ENCODE measurements around the gene SERTAD3. TPM values are rescaled to one million over a fixed set of nuclear protein-coding genes. Genes with fewer than 3 reads are reported as not detected.

Gene SERTAD3
- total RNA-seq, 1 experiment from 2014 or later: 29.9 TPM

GRCh38 chr19:40396886-40397567, 47.1 kb downstream of the SERTAD3 start:
- peak; percentile 43 for DNase-seq
- no peaks in the 10 kb centered on the region for H3K36me3 ChIP-seq (replicated peaks; ENCODE audit: control insufficient read depth, insufficient read depth, low read length)
- H3K4me3 ChIP-seq (ENCODE audit: insufficient read depth, low read depth, low read length): no peak overlapping the region
- H3K27me3 ChIP-seq (ENCODE audit: control insufficient read depth, insufficient read depth, low read length): peaks cover 10% of the 10 kb centered on the region

GRCh38 chr19:40395956-40396355, 48.2 kb downstream of the SERTAD3 start:
- DNase-seq: no peak
- H3K36me3 ChIP-seq (replicated peaks; ENCODE audit: control insufficient read depth, insufficient read depth, low read length): no peaks in the 10 kb centered on the region
- peaks cover 10% of the 10 kb centered on the region for H3K27me3 ChIP-seq (ENCODE audit: control insufficient read depth, insufficient read depth, low read length)
- H3K4me3 ChIP-seq (ENCODE audit: insufficient read depth, low read depth, low read length): no peak overlapping the region

- no peaks in the 10 kb centered on the region for H3K36me3 ChIP-seq (replicated peaks; ENCODE audit: control insufficient read depth, insufficient read depth, low read length)
- peak; percentile 48 for DNase-seq
- peaks cover 10% of the 10 kb centered on the region for H3K27me3 ChIP-seq (ENCODE audit: control insufficient read depth, insufficient read depth, low read length)
- H3K4me3 ChIP-seq (ENCODE audit: insufficient read depth, low read depth, low read length): no peak overlapping the region
Measured at GRCh38 chr19:40394816-40395210, 49.3 kb downstream of the SERTAD3 start.

GRCh38 chr19:40393894-40394815, 50.0 kb downstream of the SERTAD3 start:
- DNase-seq: peak; percentile 61
- Histone ChIP-seq H3K4me3 (ENCODE audit: insufficient read depth, low read depth, low read length) (no peak overlapping the region), H3K27me3 (ENCODE audit: control insufficient read depth, insufficient read depth, low read length) (peaks cover 10% of the 10 kb centered on the region)

GRCh38 chr19:40392894-40393517, 51.1 kb downstream of the SERTAD3 start:
- peak; percentile 72 for DNase-seq
- Histone ChIP-seq H3K36me3 (replicated peaks; ENCODE audit: control insufficient read depth, insufficient read depth, low read length) (no peaks in the 10 kb centered on the region), H3K4me3 (ENCODE audit: insufficient read depth, low read depth, low read length) (no peak overlapping the region), H3K27me3 (ENCODE audit: control insufficient read depth, insufficient read depth, low read length) (peaks cover 4% of the 10 kb centered on the region)

More at GRCh38 chr19:40393894-40394815, 50.0 kb downstream of the SERTAD3 start:
- H3K36me3 ChIP-seq (replicated peaks; ENCODE audit: control insufficient read depth, insufficient read depth, low read length): no peaks in the 10 kb centered on the region

- Histone ChIP-seq H3K4me3 (ENCODE audit: insufficient read depth, low read depth, low read length) (no peak overlapping the region), H3K27me3 (ENCODE audit: control insufficient read depth, insufficient read depth, low read length) (no peaks in the 10 kb centered on the region)
- DNase-seq: no peak
Measured at GRCh38 chr19:40392123-40392522, 52.0 kb downstream of the SERTAD3 start.

More at GRCh38 chr19:40392123-40392522, 52.0 kb downstream of the SERTAD3 start:
- no peaks in the 10 kb centered on the region for H3K36me3 ChIP-seq (replicated peaks; ENCODE audit: control insufficient read depth, insufficient read depth, low read length)

Other genes starting within 250 kb of the SERTAD3 start
- gene TTC9B, start 226.0 kb downstream of the SERTAD3 start, total RNA-seq (2014; rRNA removed; shearing (Covaris generic)): not detected in 2 replicates
- 0.87 TPM in 1 of 2 replicates, not detected in the other for gene CCNP, start 217.6 kb downstream of the SERTAD3 start, total RNA-seq (2014; rRNA removed; shearing (Covaris generic))
- 112 and 126 TPM in 2 replicates for gene AKT2, start 159.0 kb downstream of the SERTAD3 start, total RNA-seq (2014; rRNA removed; shearing (Covaris generic))
- gene C19orf47, start 95.9 kb downstream of the SERTAD3 start, total RNA-seq (2014; rRNA removed; shearing (Covaris generic)): 8.2 and 11.8 TPM in 2 replicates
- gene PLD3, start 95.6 kb downstream of the SERTAD3 start, total RNA-seq (2014; rRNA removed; shearing (Covaris generic)): 332 and 352 TPM in 2 replicates
- 0.15 and 0.24 TPM in 2 replicates for gene HIPK4, start 54.2 kb downstream of the SERTAD3 start, total RNA-seq (2014; rRNA removed; shearing (Covaris generic))
- 5.0 and 10.7 TPM in 2 replicates for gene PRX, start 31.0 kb downstream of the SERTAD3 start, total RNA-seq (2014; rRNA removed; shearing (Covaris generic))
- 3.7 and 4.4 TPM in 2 replicates for gene SERTAD1, start 18.3 kb downstream of the SERTAD3 start, total RNA-seq (2014; rRNA removed; shearing (Covaris generic))
- gene BLVRB, start 21.4 kb upstream of the SERTAD3 start, total RNA-seq (2014; rRNA removed; shearing (Covaris generic)): 43.6 and 53.8 TPM in 2 replicates
- 0.78 and 1.1 TPM in 2 replicates for gene SPTBN4, start 22.7 kb upstream of the SERTAD3 start, total RNA-seq (2014; rRNA removed; shearing (Covaris generic))
- 52.3 and 58.2 TPM in 2 replicates for gene SHKBP1, start 132.5 kb upstream of the SERTAD3 start, total RNA-seq (2014; rRNA removed; shearing (Covaris generic))
- gene LTBP4, start 157.0 kb upstream of the SERTAD3 start, total RNA-seq (2014; rRNA removed; shearing (Covaris generic)): 54.6 and 83.1 TPM in 2 replicates
- gene NUMBL, start 246.3 kb upstream of the SERTAD3 start, total RNA-seq (2014; rRNA removed; shearing (Covaris generic)): 18.3 and 23.1 TPM in 2 replicates